GM19035 (cell line): ENCODE data around the gene TTPAL.

Experiments used
- ATAC-seq: cut with Tn5 transposase; IDR thresholded peaks from one replicate; pipeline ENCODE4 v1.9.1; 2021; ENCODE audit not compliant: unreplicated experiment

The TTPAL gene

GRCh38 chr20:44532981-44533331 lies 57.3 kb downstream of the TTPAL start:
- no peak for ATAC-seq

GRCh38 chr20:44533928-44534327 lies 58.3 kb downstream of the TTPAL start:
- ATAC-seq, result no peak

GRCh38 chr20:44536175-44536574 lies 60.5 kb downstream of the TTPAL start:
- no peak for ATAC-seq

GRCh38 chr20:44537993-44538392 lies 62.3 kb downstream of the TTPAL start:
- no peak for ATAC-seq

GRCh38 chr20:44540834-44541233 lies 65.2 kb downstream of the TTPAL start:
- no peak for ATAC-seq

- ATAC-seq, result no peak
These were observed 66.3 kb downstream of the TTPAL start for GRCh38 chr20:44541992-44542391.

- no peak for ATAC-seq
These were observed 67.2 kb downstream of the TTPAL start for GRCh38 chr20:44542890-44543289.

GRCh38 chr20:44543358-44543757 lies 67.7 kb downstream of the TTPAL start:
- ATAC-seq, result no peak
